HepG2 (cell line): Measurements from ENCODE around the gene GDI1. TPM values are rescaled to one million over a fixed set of nuclear protein-coding genes. Genes with fewer than 3 reads are reported as not detected.

Experiments
- ATAC-seq: fragments of 200-7000 bp; cut with Tn5 transposase; 3 replicates; pipeline ENCODE4 v1.9.1; 2020; ENCODE audit warnings: mild to moderate bottlenecking, moderate library complexity
- BruUV-seq: library from RNA; stranded (reverse); fragments of 400-500 nt; replicated peaks from 2 replicates; lab custom pipeline; 2021; lab: Mats Ljungman, UMichigan
- CTCF ChIA-PET: fragments of 300-600 bp; formaldehyde crosslinking; extraction: SDS; loops from one replicate; lab custom pipeline; 2021; ENCODE audit warnings: low total read pairs, inconsistent platforms, low intra/inter-chr PET ratio; lab: Yijun Ruan, JAX
- POLR2A ChIA-PET: fragments of 350-600 bp; sonication (Branson Sonifier 250); formaldehyde crosslinking; loops from one replicate; lab custom pipeline; 2020; ENCODE audit warnings: antibody characterized with exemption, inconsistent platforms; lab: Yijun Ruan, JAX
- DNase-seq: peaks from one replicate; pipeline ENCODE4 v3.0.0-alpha.2; 2015; ENCODE audit warnings: low spot score
- FAIRE-seq: peaks from 3 replicates; lab custom pipeline; 2011; peaks lifted over from hg19 to GRCh38; lab: Jason Lieb, UNC
- H2AFZ ChIP-seq: one replicate; pipeline ENCODE4 v1.6.1; 2011; ENCODE audit warnings: low read length, inconsistent platforms
- H3K27ac ChIP-seq: fragments of 300-600 bp; 3 replicates; pipeline ENCODE4 v1.8.0; 2011; ENCODE audit warnings: mixed run types, mild to moderate bottlenecking, mixed read lengths, low read length, inconsistent platforms; ENCODE audit not compliant: insufficient read depth; ENCODE audit errors: extremely low read length
- H3K27me3 ChIP-seq, 2 experiments: fragments of 200-600 bp in 1 of 2; 2 replicates in 1 of 2; 3 replicates in 1 of 2; pipeline versions ENCODE4 v1.6.0 to v1.8.0; 2011; ENCODE audit warnings: low read length in 2 of 2, mild to moderate bottlenecking in 2 of 2, moderate library complexity in 2 of 2, inconsistent platforms in 1 of 2; ENCODE audit not compliant: insufficient read depth in 2 of 2, control insufficient read depth in 1 of 2
- H3K36me3 ChIP-seq, 2 experiments: fragments of 200-600 bp in 1 of 2; replicated peaks in 1 of 2; 2 replicates in 1 of 2; 3 replicates in 1 of 2; pipeline versions ENCODE4 v1.5.1 to v1.8.0; 2011; ENCODE audit warnings: low read length in 2 of 2, inconsistent platforms in 1 of 2; ENCODE audit not compliant: insufficient read depth in 2 of 2, control insufficient read depth in 1 of 2
- H3K4me1 ChIP-seq: 2 replicates; pipeline ENCODE4 v1.5.1; 2012; ENCODE audit warnings: low read length, inconsistent platforms; ENCODE audit not compliant: insufficient read depth
- H3K4me2 ChIP-seq: 2 replicates; pipeline ENCODE4 v1.6.0; 2011; ENCODE audit warnings: low read depth, low read length, inconsistent platforms
- H3K4me3 ChIP-seq, 3 experiments: fragments of 200-600 bp in 1 of 3; sonication (generic), shearing (Covaris generic) in 1 of 3; replicated peaks in 1 of 3; 2 replicates each; pipeline ENCODE4 v1.5.1; 2011 to 2016; ENCODE audit warnings: low read length in 3 of 3, inconsistent platforms in 2 of 3, low read depth in 2 of 3, mild to moderate bottlenecking in 2 of 3, control low read depth in 1 of 3, mixed read lengths in 1 of 3; ENCODE audit not compliant: insufficient read depth in 1 of 3
- H3K79me2 ChIP-seq: one replicate; pipeline ENCODE4 v1.6.1; 2011; ENCODE audit warnings: low read length, inconsistent platforms; ENCODE audit not compliant: insufficient read depth
- H3K9ac ChIP-seq: 2 replicates; pipeline ENCODE4 v1.6.0; 2011; ENCODE audit warnings: mild to moderate bottlenecking, low read depth, low read length, inconsistent platforms; ENCODE audit not compliant: insufficient read depth
- H3K9me3 ChIP-seq: 2 replicates; pipeline ENCODE4 v1.5.1; 2012; ENCODE audit warnings: mild to moderate bottlenecking, low read length
- H4K20me1 ChIP-seq: 2 replicates; pipeline ENCODE4 v1.6.0; 2011; ENCODE audit warnings: inconsistent platforms, mild to moderate bottlenecking, low read length, moderate library complexity; ENCODE audit not compliant: insufficient read depth
- GABPB1 ChIP-seq: IDR thresholded peaks from 2 replicates; pipeline ENCODE4 v1.6.1; 2016; ENCODE audit warnings: mild to moderate bottlenecking, missing genetic modification reagents, moderate library complexity, missing compliant biosample characterization
- KDM2A ChIP-seq: sonication (generic); formaldehyde crosslinking; IDR thresholded peaks from 2 replicates; pipeline ENCODE4 v1.4.0; 2020; ENCODE audit warnings: low read depth, missing genetic modification reagents, borderline replicate concordance
- MBD4 ChIP-seq: IDR thresholded peaks from 2 replicates; pipeline ENCODE4 v1.6.1; 2012; ENCODE audit warnings: low read length, inconsistent platforms, borderline replicate concordance
- NFKB2 ChIP-seq: sonication (generic); formaldehyde crosslinking; IDR thresholded peaks from 2 replicates; pipeline ENCODE4 v1.4.0; 2020; ENCODE audit warnings: missing genetic modification reagents, borderline replicate concordance
- PHF20 ChIP-seq: sonication (generic); formaldehyde crosslinking; IDR thresholded peaks from 2 replicates; pipeline ENCODE4 v1.5.0; 2020; ENCODE audit warnings: mild to moderate bottlenecking, missing genetic modification reagents
- ZFY ChIP-seq: sonication (generic); formaldehyde crosslinking; IDR thresholded peaks from 2 replicates; pipeline ENCODE4 v1.4.0; 2020; ENCODE audit warnings: missing genetic modification reagents
- ZNF251 ChIP-seq: sonication (generic); formaldehyde crosslinking; IDR thresholded peaks from 2 replicates; pipeline ENCODE4 v1.9.0; 2021; ENCODE audit warnings: mild to moderate bottlenecking, missing genetic modification reagents
- ZNF432 ChIP-seq: sonication (generic); formaldehyde crosslinking; IDR thresholded peaks from 2 replicates; pipeline ENCODE4 v1.5.0; 2020; ENCODE audit warnings: missing genetic modification reagents, mild to moderate bottlenecking, borderline replicate concordance
- ZNF446 ChIP-seq: sonication (generic); formaldehyde crosslinking; IDR thresholded peaks from 2 replicates; pipeline ENCODE4 v1.5.0; 2020; ENCODE audit warnings: mild to moderate bottlenecking, missing genetic modification reagents
- ZNF777 ChIP-seq: sonication (generic); formaldehyde crosslinking; IDR thresholded peaks from 2 replicates; pipeline ENCODE4 v1.4.0; 2020; ENCODE audit warnings: missing genetic modification reagents
- WGBS: methylation state at CpG from one replicate; pipeline ENCODE4 v1.1.6; 2017; ENCODE audit warnings: low lambda C conversion rate; 5-methylcytosine and 5-hydroxymethylcytosine counted together
- in situ Hi-C: cut with HindIII; loops from 2 replicates; pipeline ENCODE4 v1.10.0; 2017; ENCODE audit warnings: low pct_unique_long_range_greater_than_20kb; ENCODE audit not compliant: extremely low pct_ligation_motif_present
- intact Hi-C: fragments of 100-400 bp; cut with micrococcal nuclease; formaldehyde crosslinking; loops from one replicate; pipeline ENCODE4 v1.10.0; 2022; ENCODE audit not compliant: unreplicated experiment
- polyA plus RNA-seq, 8 experiments: library from polyadenylated mRNA; depleted of rRNA in 3 of 8; stranded (reverse) in 7 of 8; unstranded in 1 of 8; fragments of >200 nt; fragmentation: Illumina TruSeq in 4 of 8; extraction: Trizol in 4 of 8; gene quantifications; 2 replicates each; pipeline versions ENCODE4 v1.2.1 to v1.2.3, GENCODE V29; 2011 to 2016; ENCODE audit warnings: low read depth in 4 of 8, missing spikeins in 1 of 8, mixed read lengths in 1 of 8; ENCODE audit not compliant: insufficient read depth in 1 of 8
- total RNA-seq, 5 experiments: library from RNA; depleted of rRNA; stranded (reverse); fragments of >200 nt; fragmentation: Illumina TruSeq; extraction: Trizol; gene quantifications; 2 replicates each; pipeline ENCODE4 v1.2.3, GENCODE V29; 2016; ENCODE audit warnings: low read depth in 1 of 5
- TF ChIP-seq, protein P1 (sequence below): IDR thresholded peaks from 2 replicates; pipeline ENCODE4 v1.6.1; 2016; ENCODE audit warnings: mild to moderate bottlenecking, missing biosample characterization, missing genetic modification reagents
- TF ChIP-seq, protein P2 (sequence below): sonication (generic); formaldehyde crosslinking; IDR thresholded peaks from 2 replicates; pipeline ENCODE4 v1.4.0; 2020; ENCODE audit warnings: missing genetic modification reagents, borderline replicate concordance
- TF ChIP-seq, protein P3 (sequence below): sonication (generic); formaldehyde crosslinking; IDR thresholded peaks from 2 replicates; pipeline ENCODE4 v1.4.0; 2020; ENCODE audit warnings: missing genetic modification reagents
- TF ChIP-seq, protein P4 (sequence below): sonication (generic); formaldehyde crosslinking; IDR thresholded peaks from 2 replicates; pipeline ENCODE4 v1.4.0; 2020; ENCODE audit warnings: missing genetic modification reagents

The GDI1 gene
- total and polyA plus RNA-seq, 2 of the 13 experiments (the other 11 are each of a cell fraction or from before 2014, with no cell fraction given): 17.4 to 105 TPM

DNA sequence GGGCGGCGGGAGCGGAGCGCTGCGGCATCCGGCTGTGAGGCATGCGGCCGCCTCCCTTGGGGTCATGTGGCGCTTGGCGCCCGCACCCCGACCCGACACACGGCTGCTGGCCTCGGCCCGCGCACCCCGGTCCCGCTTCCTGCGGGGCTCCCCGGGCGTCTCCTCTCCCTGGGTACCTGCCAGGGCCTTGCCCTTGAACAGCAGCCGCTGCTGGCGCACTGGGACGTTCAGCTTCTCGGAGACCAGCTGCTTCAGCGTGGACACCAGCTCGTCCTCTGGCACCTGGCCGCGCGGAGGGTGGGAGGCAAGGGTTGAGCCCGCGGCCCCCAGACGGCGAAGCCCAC is 49.1 kb downstream of the GDI1 start (continued):
- no peak for TF ChIP-seq MBD4

DNA sequence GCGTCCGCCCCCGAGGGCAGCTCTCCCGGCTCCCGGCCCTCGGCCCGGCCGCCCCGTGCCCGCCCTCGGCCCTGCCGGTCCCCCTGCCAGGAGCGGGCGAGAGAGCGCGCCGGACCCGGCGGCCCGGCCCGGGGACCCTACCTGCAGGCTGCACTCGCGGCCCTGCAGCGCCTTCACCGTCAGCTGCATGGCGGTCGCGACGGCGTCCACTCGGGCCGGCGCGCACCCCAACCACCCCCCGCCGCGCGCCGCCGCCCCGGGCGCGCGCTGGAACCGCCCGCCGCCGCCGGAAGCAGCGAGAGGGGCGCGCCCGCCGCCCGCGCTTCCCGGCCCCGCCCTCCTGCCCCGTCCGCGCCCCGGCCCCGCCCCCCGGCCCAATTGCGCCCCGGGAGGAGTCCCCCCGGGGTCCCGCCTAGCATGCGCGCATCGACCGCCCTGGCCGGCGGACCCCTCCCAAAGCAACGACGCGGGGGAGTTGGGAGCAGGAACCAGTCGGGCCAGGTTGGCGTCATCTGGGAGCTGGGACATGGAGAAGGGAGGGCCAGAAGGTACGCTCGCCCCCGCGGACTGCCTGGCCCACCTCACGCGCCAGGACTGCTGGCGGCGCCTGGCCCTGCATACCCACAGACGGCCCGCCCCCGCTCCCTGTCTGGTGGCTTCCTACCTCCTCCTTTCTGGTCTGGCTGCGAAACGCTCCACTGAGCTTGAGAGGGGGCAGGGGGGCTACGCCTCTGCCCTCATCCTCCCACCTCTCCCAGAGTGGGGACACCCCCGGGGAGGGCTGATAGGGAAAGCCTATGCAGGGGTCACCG is 49.6 kb downstream of the GDI1 start, which contains the start of gene UBL4A:
Gene UBL4A, minus strand, starts transcription at position 220 of the 812 bp plus-strand sequence. Its CDS starts 31 bp downstream, at position 189.
- Histone ChIP-seq H3K36me3 (no peaks in the 10 kb centered on the region; a peak in 1 of 5 replicates), H3K4me2 (peak within 1 kb of the TSS; percentile 62), H3K9me3 (no peaks in the 10 kb centered on the region), H3K4me3 (peak within 1 kb of the TSS; percentile 49 to 67 (median 67); a peak in 5 of 6 replicates), H3K27me3 (no peaks in the 10 kb centered on the region), H3K79me2 (no peaks in the 10 kb centered on the region), H2AFZ (no peak within 1 kb of the TSS), H3K27ac (peak within 1 kb of the TSS; percentile 54), H3K9ac (peak within 1 kb of the TSS; percentile 73), H3K4me1 (peaks cover 27% of the 10 kb centered on the region), H4K20me1 (no peaks in the 10 kb centered on the region)
- DNase-seq (no peak), FAIRE-seq (no peak), ATAC-seq (peak; percentile 4; the same call in 1 of the 3 replicates)
- CTCF ChIA-PET: interaction anchor here (1.4 kb wide), 1 partner anchor 48 kb away, joined by 3 read pairs; no protein-coding TSS in a partner anchor
- 0% methylated on average over 1 of the region's 95 CpGs for WGBS
- in situ Hi-C loops: no loop called here
- POLR2A ChIA-PET: interaction anchor here (0.8 to 3.2 kb wide), 3 partner anchors 30 to 55 kb away, joined by 3 to 13 read pairs (median 3); partner anchors contain the start of gene FAM3A
- BruUV-seq: no TSS peak
- intact Hi-C loops: no loop called here
- TF ChIP-seq, protein P1, sequence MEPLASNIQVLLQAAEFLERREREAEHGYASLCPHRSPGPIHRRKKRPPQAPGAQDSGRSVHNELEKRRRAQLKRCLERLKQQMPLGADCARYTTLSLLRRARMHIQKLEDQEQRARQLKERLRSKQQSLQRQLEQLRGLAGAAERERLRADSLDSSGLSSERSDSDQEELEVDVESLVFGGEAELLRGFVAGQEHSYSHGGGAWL (CRISPR knock-in tag): 0 out of 2 replicates have a peak, but pooled peaks have one; percentile 8
- TF ChIP-seq ZNF777 (CRISPR knock-in tag) (peak; percentile 60; the same call in 1 of the 2 replicates), ZNF446 (CRISPR knock-in tag) (no peak), KDM2A (peak; percentile 47; the same call in 1 of the 2 replicates), PHF20 (CRISPR knock-in tag) (no peak), GABPB1 (CRISPR knock-in tag) (peak; percentile 20; the same call in 1 of the 2 replicates), ZNF432 (CRISPR knock-in tag) (no peak), ZFY (peak; percentile 56), NFKB2 (CRISPR knock-in tag) (no peak), ZNF251 (CRISPR knock-in tag) (no peak)
- TF ChIP-seq, protein P2, sequence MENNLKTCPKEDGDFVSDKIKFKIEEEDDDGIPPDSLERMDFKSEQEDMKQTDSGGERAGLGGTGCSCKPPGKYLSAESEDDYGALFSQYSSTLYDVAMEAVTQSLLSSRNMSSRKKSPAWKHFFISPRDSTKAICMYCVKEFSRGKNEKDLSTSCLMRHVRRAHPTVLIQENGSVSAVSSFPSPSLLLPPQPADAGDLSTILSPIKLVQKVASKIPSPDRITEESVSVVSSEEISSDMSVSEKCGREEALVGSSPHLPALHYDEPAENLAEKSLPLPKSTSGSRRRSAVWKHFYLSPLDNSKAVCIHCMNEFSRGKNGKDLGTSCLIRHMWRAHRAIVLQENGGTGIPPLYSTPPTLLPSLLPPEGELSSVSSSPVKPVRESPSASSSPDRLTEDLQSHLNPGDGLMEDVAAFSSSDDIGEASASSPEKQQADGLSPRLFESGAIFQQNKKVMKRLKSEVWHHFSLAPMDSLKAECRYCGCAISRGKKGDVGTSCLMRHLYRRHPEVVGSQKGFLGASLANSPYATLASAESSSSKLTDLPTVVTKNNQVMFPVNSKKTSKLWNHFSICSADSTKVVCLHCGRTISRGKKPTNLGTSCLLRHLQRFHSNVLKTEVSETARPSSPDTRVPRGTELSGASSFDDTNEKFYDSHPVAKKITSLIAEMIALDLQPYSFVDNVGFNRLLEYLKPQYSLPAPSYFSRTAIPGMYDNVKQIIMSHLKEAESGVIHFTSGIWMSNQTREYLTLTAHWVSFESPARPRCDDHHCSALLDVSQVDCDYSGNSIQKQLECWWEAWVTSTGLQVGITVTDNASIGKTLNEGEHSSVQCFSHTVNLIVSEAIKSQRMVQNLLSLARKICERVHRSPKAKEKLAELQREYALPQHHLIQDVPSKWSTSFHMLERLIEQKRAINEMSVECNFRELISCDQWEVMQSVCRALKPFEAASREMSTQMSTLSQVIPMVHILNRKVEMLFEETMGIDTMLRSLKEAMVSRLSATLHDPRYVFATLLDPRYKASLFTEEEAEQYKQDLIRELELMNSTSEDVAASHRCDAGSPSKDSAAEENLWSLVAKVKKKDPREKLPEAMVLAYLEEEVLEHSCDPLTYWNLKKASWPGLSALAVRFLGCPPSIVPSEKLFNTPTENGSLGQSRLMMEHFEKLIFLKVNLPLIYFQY (CRISPR knock-in tag): no peak
- TF ChIP-seq, protein P3, sequence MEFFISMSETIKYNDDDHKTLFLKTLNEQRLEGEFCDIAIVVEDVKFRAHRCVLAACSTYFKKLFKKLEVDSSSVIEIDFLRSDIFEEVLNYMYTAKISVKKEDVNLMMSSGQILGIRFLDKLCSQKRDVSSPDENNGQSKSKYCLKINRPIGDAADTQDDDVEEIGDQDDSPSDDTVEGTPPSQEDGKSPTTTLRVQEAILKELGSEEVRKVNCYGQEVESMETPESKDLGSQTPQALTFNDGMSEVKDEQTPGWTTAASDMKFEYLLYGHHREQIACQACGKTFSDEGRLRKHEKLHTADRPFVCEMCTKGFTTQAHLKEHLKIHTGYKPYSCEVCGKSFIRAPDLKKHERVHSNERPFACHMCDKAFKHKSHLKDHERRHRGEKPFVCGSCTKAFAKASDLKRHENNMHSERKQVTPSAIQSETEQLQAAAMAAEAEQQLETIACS (CRISPR knock-in tag): peak; percentile 69; the same call in 1 of the 2 replicates
- TF ChIP-seq, protein P4, sequence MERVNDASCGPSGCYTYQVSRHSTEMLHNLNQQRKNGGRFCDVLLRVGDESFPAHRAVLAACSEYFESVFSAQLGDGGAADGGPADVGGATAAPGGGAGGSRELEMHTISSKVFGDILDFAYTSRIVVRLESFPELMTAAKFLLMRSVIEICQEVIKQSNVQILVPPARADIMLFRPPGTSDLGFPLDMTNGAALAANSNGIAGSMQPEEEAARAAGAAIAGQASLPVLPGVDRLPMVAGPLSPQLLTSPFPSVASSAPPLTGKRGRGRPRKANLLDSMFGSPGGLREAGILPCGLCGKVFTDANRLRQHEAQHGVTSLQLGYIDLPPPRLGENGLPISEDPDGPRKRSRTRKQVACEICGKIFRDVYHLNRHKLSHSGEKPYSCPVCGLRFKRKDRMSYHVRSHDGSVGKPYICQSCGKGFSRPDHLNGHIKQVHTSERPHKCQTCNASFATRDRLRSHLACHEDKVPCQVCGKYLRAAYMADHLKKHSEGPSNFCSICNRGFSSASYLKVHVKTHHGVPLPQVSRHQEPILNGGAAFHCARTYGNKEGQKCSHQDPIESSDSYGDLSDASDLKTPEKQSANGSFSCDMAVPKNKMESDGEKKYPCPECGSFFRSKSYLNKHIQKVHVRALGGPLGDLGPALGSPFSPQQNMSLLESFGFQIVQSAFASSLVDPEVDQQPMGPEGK (CRISPR knock-in tag): peak; percentile 55
